Hepatocyte (in vitro differentiated cells): ENCODE results near the gene OR3A3. TPM values are rescaled to one million over a fixed set of nuclear protein-coding genes. Genes with fewer than 3 reads are reported as not detected.

Experiments
- DNase-seq: peaks from one replicate; pipeline ENCODE4 v3.0.0-alpha.2; 2016; ENCODE audit warnings: low spot score
- H2AFZ ChIP-seq: fragments of 200-600 bp; sonication (generic); 2 replicates; pipeline ENCODE4 v1.6.0; 2016; ENCODE audit warnings: antibody characterized with exemption, mild to moderate bottlenecking
- H3K27ac ChIP-seq: fragments of 200-600 bp; sonication (generic); 2 replicates; pipeline ENCODE4 v1.5.1; 2016; ENCODE audit warnings: mild to moderate bottlenecking
- H3K27me3 ChIP-seq: fragments of 200-600 bp; sonication (generic); 2 replicates; pipeline ENCODE4 v1.6.1; 2016
- H3K36me3 ChIP-seq: fragments of 200-600 bp; sonication (generic); replicated peaks from 2 replicates; pipeline ENCODE4 v1.5.1; 2016; ENCODE audit warnings: low read depth; ENCODE audit not compliant: insufficient read depth
- H3K4me1 ChIP-seq: fragments of 200-600 bp; sonication (generic); 2 replicates; pipeline ENCODE4 v1.5.1; 2016; ENCODE audit warnings: mild to moderate bottlenecking, moderate library complexity; ENCODE audit not compliant: insufficient read depth
- H3K4me2 ChIP-seq: fragments of 200-600 bp; sonication (generic); 2 replicates; pipeline ENCODE4 v1.6.0; 2016
- H3K4me3 ChIP-seq: fragments of 200-600 bp; sonication (generic); 2 replicates; pipeline ENCODE4 v1.5.1; 2016; ENCODE audit warnings: mild to moderate bottlenecking
- H3K79me2 ChIP-seq: fragments of 200-600 bp; sonication (generic); 2 replicates; pipeline ENCODE4 v1.6.0; 2017; ENCODE audit warnings: mild to moderate bottlenecking
- H3K9me2 ChIP-seq: fragments of 200-600 bp; sonication (generic); replicated peaks from 2 replicates; pipeline ENCODE4 v1.6.0; 2017; ENCODE audit warnings: mild to moderate bottlenecking; ENCODE audit not compliant: insufficient read depth
- H3K9me3 ChIP-seq: fragments of 200-600 bp; sonication (generic); 2 replicates; pipeline ENCODE4 v1.5.1; 2016; ENCODE audit warnings: low read depth, mild to moderate bottlenecking
- H4K20me1 ChIP-seq: fragments of 200-600 bp; sonication (generic); 2 replicates; pipeline ENCODE4 v1.6.0; 2016; ENCODE audit warnings: mild to moderate bottlenecking; ENCODE audit not compliant: insufficient read depth, poor library complexity, severe bottlenecking
- CTCF ChIP-seq: fragments of 200-600 bp; sonication (generic); IDR thresholded peaks from 2 replicates; pipeline ENCODE4 v1.5.1; 2016; ENCODE audit warnings: antibody characterized with exemption, mild to moderate bottlenecking; ENCODE audit not compliant: poor library complexity
- EZH2 ChIP-seq: fragments of 200-600 bp; sonication (generic); IDR thresholded peaks from 2 replicates; pipeline ENCODE4 v1.6.1; 2016; ENCODE audit warnings: antibody characterized with exemption, mild to moderate bottlenecking, borderline replicate concordance
- EZH2phosphoT487 ChIP-seq: fragments of 200-600 bp; sonication (generic); IDR thresholded peaks from one replicate; pipeline ENCODE4 v1.6.1; 2018; ENCODE audit warnings: antibody characterized with exemption, mild to moderate bottlenecking, low read depth, moderate library complexity; ENCODE audit not compliant: unreplicated experiment, severe bottlenecking
- WGBS: methylation state at CpG from one replicate; pipeline ENCODE4 v1.1.6; 2016; ENCODE audit warnings: low lambda C conversion rate; ENCODE audit errors: missing lambda C conversion rate; 5-methylcytosine and 5-hydroxymethylcytosine counted together
- polyA plus RNA-seq: library from polyadenylated mRNA; unstranded; fragments of >200 nt; fragmentation: Nextera tagmentation; extraction: Ambion mirVana; gene quantifications from 2 replicates; pipeline ENCODE4 v1.2.1, GENCODE V29; 2016
- small RNA-seq: library from RNA; depleted of rRNA; stranded (forward); fragments of <200 nt; gene quantifications from one replicate; pipeline ENCODE3, GENCODE V24; 2014
- total RNA-seq: library from RNA; depleted of rRNA; stranded (reverse); fragments of >200 nt; gene quantifications from 2 replicates; pipeline ENCODE4 v1.2.3, GENCODE V29; 2014

The OR3A3 gene
- total and polyA plus RNA-seq, 2 experiments from 2014 or later = not detected

GRCh38 chr17:3469529-3469928 is 58.4 kb downstream of the OR3A3 start:
- H3K4me3 ChIP-seq = no peak overlapping the region

GRCh38 chr17:3471599-3471998 is 60.4 kb downstream of the OR3A3 start, which contains the start of gene SPATA22:
Gene SPATA22 (minus strand): TSS chr17:3471819. CDS start chr17:3469325, 2,494 bp downstream.
- peaks cover 20% of the 10 kb centered on the region for H3K4me1 ChIP-seq
- DNase-seq = no peak
- no peak within 1 kb of the TSS for H2AFZ ChIP-seq
- H4K20me1 ChIP-seq = no peaks in the 10 kb centered on the region
- H3K9me2 ChIP-seq = no peaks in the 10 kb centered on the region
- no peak within 1 kb of the TSS for H3K27ac ChIP-seq
- no peaks in the 10 kb centered on the region for H3K9me3 ChIP-seq
- H3K4me3 ChIP-seq = no peak within 1 kb of the TSS
- H3K36me3 ChIP-seq = no peaks in the 10 kb centered on the region
- TF ChIP-seq CTCF (no peak), EZH2phosphoT487 (no peak), EZH2 (no peak)
- WGBS = 98% methylated on average over 38 of the region's 38 CpGs
- H3K4me2 ChIP-seq = no peak within 1 kb of the TSS
- H3K27me3 ChIP-seq = no peaks in the 10 kb centered on the region
- no peaks in the 10 kb centered on the region for H3K79me2 ChIP-seq

More at GRCh38 chr17:3469529-3469928, 58.4 kb downstream of the OR3A3 start:
- 77% methylated on average over 5 of the region's 5 CpGs for WGBS
- H3K36me3 ChIP-seq = no peaks in the 10 kb centered on the region
- H3K27ac ChIP-seq = no peak overlapping the region
- no peak overlapping the region for H3K4me2 ChIP-seq
- DNase-seq = no peak
- H2AFZ ChIP-seq = no peak overlapping the region
- no peaks in the 10 kb centered on the region for H3K9me3 ChIP-seq
- H3K4me1 ChIP-seq = peaks cover 6% of the 10 kb centered on the region
- no peaks in the 10 kb centered on the region for H4K20me1 ChIP-seq
- no peaks in the 10 kb centered on the region for H3K27me3 ChIP-seq
- H3K79me2 ChIP-seq = no peaks in the 10 kb centered on the region
- no peak for TF ChIP-seq CTCF
- no peak for TF ChIP-seq EZH2
- TF ChIP-seq EZH2phosphoT487 = no peak
- H3K9me2 ChIP-seq = no peaks in the 10 kb centered on the region

GRCh38 chr17:3472137-3472536 is 61.0 kb downstream of the OR3A3 start:
- Histone ChIP-seq H3K27ac (no peak overlapping the region), H3K4me1 (peaks cover 20% of the 10 kb centered on the region), H3K27me3 (no peaks in the 10 kb centered on the region), H3K9me2 (no peaks in the 10 kb centered on the region), H4K20me1 (no peaks in the 10 kb centered on the region), H3K9me3 (no peaks in the 10 kb centered on the region), H3K4me2 (no peak overlapping the region), H3K79me2 (no peaks in the 10 kb centered on the region), H3K36me3 (no peaks in the 10 kb centered on the region), H3K4me3 (no peak overlapping the region), H2AFZ (no peak overlapping the region)
- 96% methylated on average over 21 of the region's 21 CpGs for WGBS
- TF ChIP-seq EZH2phosphoT487 (no peak), EZH2 (no peak), CTCF (no peak)
- no peak for DNase-seq

Small RNA genes within 50 kb of the gene (small RNA-seq; reads per million reads assigned to genes)
- gene OR1AC1P = not detected

Other genes starting within 250 kb of the OR3A3 start
- not detected in 2 replicates for gene OR1A2, start 213.9 kb upstream of the OR3A3 start, total RNA-seq
- gene OR1A2, start 213.9 kb upstream of the OR3A3 start, polyA plus RNA-seq = not detected in 2 replicates
- gene OR1A1, start 203.7 kb upstream of the OR3A3 start, total RNA-seq = not detected in 2 replicates
- not detected in 2 replicates for gene OR1A1, start 203.7 kb upstream of the OR3A3 start, polyA plus RNA-seq
- gene OR3A1, start 113.0 kb upstream of the OR3A3 start, total RNA-seq = not detected in 2 replicates
- gene OR3A1, start 113.0 kb upstream of the OR3A3 start, polyA plus RNA-seq = not detected in 2 replicates
- not detected in 2 replicates for gene OR3A2, start 25.1 kb upstream of the OR3A3 start, total RNA-seq
- not detected in 2 replicates for gene OR3A2, start 25.1 kb upstream of the OR3A3 start, polyA plus RNA-seq
- not detected in 2 replicates for gene OR1E1, start 13.0 kb upstream of the OR3A3 start, total RNA-seq
- gene OR1E1, start 13.0 kb upstream of the OR3A3 start, polyA plus RNA-seq = not detected in 2 replicates
- not detected in 2 replicates for gene OR1E2, start 22.5 kb downstream of the OR3A3 start, total RNA-seq
- not detected in 2 replicates for gene OR1E2, start 22.5 kb downstream of the OR3A3 start, polyA plus RNA-seq
- gene SPATA22, start 60.4 kb downstream of the OR3A3 start, total RNA-seq = not detected in 2 replicates
- gene SPATA22, start 60.4 kb downstream of the OR3A3 start, polyA plus RNA-seq = not detected in 2 replicates
- 0.27 and 1.2 TPM in 2 replicates for gene ASPA, start 64.6 kb downstream of the OR3A3 start, total RNA-seq
- gene ASPA, start 64.6 kb downstream of the OR3A3 start, polyA plus RNA-seq = 0.08 and 0.66 TPM in 2 replicates
- 2.6 and 8.1 TPM in 2 replicates for gene TRPV3, start 146.4 kb downstream of the OR3A3 start, total RNA-seq
- gene TRPV3, start 146.4 kb downstream of the OR3A3 start, polyA plus RNA-seq = 1.4 and 2.5 TPM in 2 replicates
- 3.7 and 6.2 TPM in 2 replicates for gene TRPV1, start 198.0 kb downstream of the OR3A3 start, total RNA-seq
- gene TRPV1, start 198.0 kb downstream of the OR3A3 start, polyA plus RNA-seq = 4.8 and 6.2 TPM in 2 replicates
- gene SHPK, start 224.9 kb downstream of the OR3A3 start, total RNA-seq = 14.1 and 14.9 TPM in 2 replicates
- gene SHPK, start 224.9 kb downstream of the OR3A3 start, polyA plus RNA-seq = 9.1 and 11.2 TPM in 2 replicates
- gene CTNS, start 225.4 kb downstream of the OR3A3 start, total RNA-seq = 28.1 and 28.7 TPM in 2 replicates
- gene CTNS, start 225.4 kb downstream of the OR3A3 start, polyA plus RNA-seq = 23.7 and 26.0 TPM in 2 replicates